HG02763 (cell line): Measurements from ENCODE around the gene ASIC4.

Experiments
- ATAC-seq: cut with Tn5 transposase; IDR thresholded peaks from one replicate; pipeline ENCODE4 v1.9.1; 2021; ENCODE audit warnings: mild to moderate bottlenecking, moderate library complexity; ENCODE audit not compliant: unreplicated experiment

The ASIC4 gene

GRCh38 chr2:219513787-219514186 is 495 bp upstream of the ASIC4 start:
- no peak for ATAC-seq

- no peak for ATAC-seq
Observed at GRCh38 chr2:219514836-219515235, 554 bp downstream of the ASIC4 start.

- ATAC-seq: no peak
Observed at GRCh38 chr2:219515874-219516629, 1.8 kb downstream of the ASIC4 start.

- ATAC-seq: no peak
Observed at GRCh38 chr2:219516888-219517287, 2.6 kb downstream of the ASIC4 start.

GRCh38 chr2:219517954-219518778 is 3.9 kb downstream of the ASIC4 start:
- no peak for ATAC-seq

- ATAC-seq: no peak
Observed at GRCh38 chr2:219519526-219519916, 5.2 kb downstream of the ASIC4 start.

GRCh38 chr2:219520079-219520478 is 5.8 kb downstream of the ASIC4 start:
- no peak for ATAC-seq

- no peak for ATAC-seq
Observed at GRCh38 chr2:219521066-219521880, 7.0 kb downstream of the ASIC4 start.

GRCh38 chr2:219522111-219523030 is 8.1 kb downstream of the ASIC4 start:
- ATAC-seq: no peak

GRCh38 chr2:219523031-219523671 is 8.9 kb downstream of the ASIC4 start:
- ATAC-seq: no peak

GRCh38 chr2:219524817-219525216 is 10.5 kb downstream of the ASIC4 start:
- ATAC-seq: no peak

GRCh38 chr2:219525533-219526232 is 11.4 kb downstream of the ASIC4 start:
- ATAC-seq: no peak

GRCh38 chr2:219526320-219527075 is 12.2 kb downstream of the ASIC4 start:
- no peak for ATAC-seq

GRCh38 chr2:219527076-219527394 is 12.8 kb downstream of the ASIC4 start:
- no peak for ATAC-seq

- no peak for ATAC-seq
Observed at GRCh38 chr2:219527472-219527871, 13.2 kb downstream of the ASIC4 start.

GRCh38 chr2:219530048-219530963 is 16.0 kb downstream of the ASIC4 start:
- peak; percentile 63 for ATAC-seq

- ATAC-seq: no peak
Observed at GRCh38 chr2:219531639-219532377, 17.5 kb downstream of the ASIC4 start.
